HG02943 (cell line): ENCODE measurements around the gene UIMC1.

Source experiments
- ATAC-seq: cut with Tn5 transposase; IDR thresholded peaks from one replicate; pipeline ENCODE4 v1.9.1; 2021; ENCODE audit warnings: mild to moderate bottlenecking, low read depth, moderate library complexity; ENCODE audit not compliant: unreplicated experiment

The UIMC1 gene

DNA sequence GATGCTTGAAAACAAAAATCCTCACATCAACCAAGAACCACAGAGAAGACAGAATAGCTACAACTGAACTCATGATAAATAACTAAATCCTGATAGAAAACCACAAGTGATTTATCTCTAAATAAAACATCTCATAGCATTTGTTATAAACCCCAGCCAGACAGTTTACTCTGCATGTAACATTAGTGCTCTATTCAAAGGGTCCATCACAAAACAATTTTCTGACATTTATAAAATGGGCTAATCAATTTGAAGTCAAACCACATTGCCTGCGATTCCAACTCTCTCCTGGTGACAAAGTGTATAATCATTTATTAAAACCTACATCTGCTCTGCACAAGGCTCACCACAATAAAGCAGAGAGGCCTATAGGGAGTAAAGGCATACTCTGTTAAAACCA, 49.8 kb downstream of the UIMC1 start:
- ATAC-seq, result no peak

DNA sequence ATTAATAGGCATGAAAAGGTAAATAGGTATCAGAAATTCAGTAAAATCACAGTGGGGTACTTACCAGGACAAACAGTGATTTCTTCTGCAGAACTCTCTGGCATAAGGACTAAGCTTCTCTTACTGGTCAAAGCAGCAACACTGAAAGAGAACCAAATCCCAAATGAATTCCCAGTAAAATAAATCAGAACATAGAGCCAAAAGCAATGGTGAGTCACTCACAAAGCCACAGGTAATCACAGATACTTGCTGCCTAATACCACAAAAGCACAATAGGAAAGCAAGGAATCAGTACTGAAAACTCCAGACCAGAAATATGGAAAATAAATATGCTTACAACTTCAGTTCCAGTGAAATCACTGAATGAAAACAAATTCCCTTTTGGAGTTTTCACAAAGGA, 50.7 kb downstream of the UIMC1 start:
- ATAC-seq, result no peak

DNA sequence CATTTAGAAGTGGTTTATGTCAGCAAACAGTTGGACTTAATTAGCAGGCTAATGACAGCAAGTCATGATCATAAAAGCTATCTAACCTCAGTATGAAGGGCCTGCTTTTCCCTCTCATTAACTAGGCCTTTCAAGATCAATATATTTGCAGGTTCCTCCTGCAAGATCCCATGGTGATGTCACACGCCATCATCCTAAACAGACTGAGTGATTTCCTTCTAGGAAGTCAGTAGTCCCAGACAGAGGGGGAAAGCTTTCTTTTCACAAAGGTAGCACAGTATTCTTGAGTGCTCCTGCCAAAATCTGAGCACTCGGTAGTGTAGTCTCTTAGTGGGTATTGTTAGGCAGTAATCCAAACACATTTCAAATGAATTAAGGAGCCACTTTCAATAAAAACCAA, 52.5 kb downstream of the UIMC1 start:
- ATAC-seq, result no peak

DNA sequence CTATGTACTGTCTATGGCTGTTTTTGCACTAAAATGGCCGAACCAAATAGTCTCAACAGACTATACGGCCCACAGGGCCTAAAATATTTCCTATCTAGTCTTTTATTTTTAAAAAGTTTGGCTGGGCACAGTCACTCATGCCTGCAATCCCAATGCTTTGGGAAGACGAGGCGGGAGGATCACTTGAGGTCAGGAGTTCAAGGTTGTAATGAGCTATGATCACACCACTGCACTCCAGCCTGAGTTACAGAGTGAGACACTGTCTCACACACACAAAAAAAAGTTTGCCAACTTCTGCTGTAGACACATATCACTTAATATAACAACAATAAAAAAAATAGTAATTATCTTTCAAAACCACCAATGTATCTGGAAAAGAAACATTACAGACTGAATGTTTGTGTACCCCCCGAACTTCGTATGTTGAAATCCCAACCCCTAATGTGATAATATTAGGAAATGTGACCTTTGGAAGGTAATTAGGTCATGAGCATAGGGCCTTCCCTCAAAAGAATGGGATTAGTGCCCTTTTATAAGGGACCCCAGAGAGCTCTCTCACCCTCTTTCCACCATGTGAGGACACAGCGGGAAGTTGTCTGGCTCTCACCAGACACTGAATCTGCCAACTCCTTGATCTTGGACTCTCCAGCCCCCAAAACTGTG, 53.9 kb downstream of the UIMC1 start:
- ATAC-seq, result no peak

DNA sequence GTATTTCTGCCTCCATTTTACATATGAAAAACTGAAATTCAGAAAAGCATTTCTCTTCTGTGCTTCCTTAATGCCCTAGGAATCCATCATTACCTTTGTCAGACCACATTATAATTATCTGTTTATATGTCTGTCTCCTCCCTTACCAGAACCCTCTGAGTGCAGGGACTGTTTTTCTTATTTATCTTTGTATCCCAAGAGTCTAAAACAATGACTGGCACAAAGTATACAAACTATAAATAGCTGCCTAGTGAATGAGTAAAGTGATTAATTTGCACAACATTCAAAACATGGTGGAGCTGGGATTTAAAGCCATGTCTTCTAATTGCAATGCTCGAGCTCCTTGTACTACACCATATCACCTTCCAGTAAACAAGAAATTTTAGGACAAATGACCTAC, 58.1 kb downstream of the UIMC1 start:
- ATAC-seq, result no peak

DNA sequence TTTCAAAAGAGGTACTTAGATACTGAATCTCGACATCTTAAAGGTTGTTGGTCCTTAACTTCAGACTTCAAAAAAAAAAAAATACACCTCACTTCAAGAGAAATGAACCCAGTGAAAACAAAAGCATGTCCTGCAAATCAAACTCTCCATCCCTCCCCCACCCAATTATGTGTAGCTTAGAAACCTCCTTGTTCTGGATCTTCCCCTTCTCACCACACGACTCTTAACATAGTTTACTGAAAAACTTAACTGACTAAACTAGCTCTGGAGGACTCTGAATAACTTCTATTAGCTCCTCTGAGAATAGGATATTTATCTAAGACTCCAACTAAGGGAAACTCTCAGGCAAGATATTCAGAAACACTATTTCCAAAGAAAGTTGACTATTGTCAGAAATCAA, 58.7 kb downstream of the UIMC1 start:
- no peak for ATAC-seq

DNA sequence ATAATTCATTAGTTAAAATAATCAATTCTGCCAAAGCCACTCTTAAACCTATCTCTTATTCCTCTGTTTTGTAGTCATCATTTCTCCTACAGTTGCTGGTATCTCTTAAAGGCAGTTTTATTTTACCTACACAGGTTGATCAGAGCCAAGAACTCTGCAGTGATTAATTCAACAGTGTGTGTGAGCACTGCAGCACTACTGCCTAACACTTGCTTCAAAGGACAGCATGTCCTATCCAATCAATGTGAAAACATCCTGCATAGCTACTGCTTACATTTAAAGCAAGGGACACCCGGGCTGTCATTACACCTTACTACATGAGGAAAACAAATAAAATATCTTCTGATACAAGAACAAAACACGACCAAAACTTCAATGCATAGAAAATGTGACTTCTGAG, 62.3 kb downstream of the UIMC1 start:
- ATAC-seq, result no peak

DNA sequence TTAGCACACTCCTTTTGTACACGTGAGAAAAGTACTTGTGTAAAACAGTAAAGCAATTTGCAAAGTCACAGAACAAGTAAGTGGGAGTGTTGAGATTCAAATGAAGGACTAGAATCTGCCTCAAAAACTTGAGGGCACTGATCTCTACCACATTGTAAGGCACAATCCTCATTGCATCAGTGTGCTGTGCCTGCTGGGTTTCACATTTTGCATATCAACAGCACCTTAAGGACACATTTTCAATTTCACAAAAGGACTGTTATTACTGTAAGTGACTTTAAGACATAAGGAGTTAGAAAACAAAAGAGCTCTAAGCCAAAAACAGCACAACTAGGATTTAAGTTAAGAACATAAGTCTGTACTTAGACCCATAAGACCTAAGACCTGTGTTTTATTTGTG, 62.8 kb downstream of the UIMC1 start:
- no peak for ATAC-seq

DNA sequence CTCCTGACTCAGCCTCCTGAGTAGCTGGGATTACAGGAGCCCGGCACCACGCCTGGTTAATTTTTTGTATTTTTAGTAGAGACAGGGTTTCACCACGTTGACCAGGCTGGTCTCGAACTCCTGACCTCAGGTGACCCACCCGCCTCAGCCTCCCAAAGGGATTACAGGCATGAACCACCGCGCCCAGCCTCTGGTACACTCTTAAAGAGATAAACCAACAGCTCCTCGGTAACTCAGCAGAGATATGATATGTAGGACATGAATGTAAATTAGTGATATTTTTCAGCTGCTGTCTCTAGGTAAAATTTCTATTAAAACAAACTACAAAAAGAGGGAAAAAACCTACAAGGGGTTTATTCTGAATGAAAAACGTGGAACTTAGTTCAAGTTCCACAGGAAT, 64.6 kb downstream of the UIMC1 start:
- ATAC-seq, result no peak

DNA sequence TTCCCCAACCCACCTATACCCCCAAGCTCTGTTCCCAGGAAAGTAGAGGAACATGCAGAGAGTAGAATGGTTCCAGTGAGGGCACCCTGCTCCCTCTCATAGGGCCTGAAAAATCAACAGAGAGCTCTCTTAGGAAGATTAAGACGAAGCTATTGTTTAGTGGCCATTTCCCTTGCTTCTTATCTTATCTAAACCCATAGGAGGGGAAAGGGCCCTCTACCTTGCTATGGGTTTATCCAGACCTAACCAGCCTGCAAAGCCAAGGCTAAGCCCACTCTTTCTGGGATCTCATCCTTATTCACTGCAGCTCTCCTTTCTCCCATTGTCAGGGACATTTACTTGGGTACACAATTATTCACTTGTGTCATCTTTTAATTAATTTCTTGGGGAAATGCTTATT, 68.1 kb downstream of the UIMC1 start:
- ATAC-seq, result no peak

DNA sequence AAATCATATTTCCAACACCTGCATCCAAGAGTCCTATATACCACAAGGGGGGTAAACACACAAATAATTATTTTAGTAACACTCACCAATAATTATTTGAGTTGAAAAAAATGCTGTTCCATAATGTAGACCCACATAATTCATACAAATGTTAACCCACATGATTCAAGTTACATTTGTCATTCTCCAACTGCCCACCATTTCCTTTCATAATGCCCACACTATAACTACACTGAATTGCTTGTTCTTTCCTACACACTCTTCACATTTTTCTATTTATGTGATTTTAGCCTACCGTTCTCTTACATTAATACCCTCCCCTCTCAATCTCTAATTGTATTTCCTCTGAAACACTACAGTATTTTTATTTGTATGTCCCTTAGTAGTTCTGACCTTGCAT, 71.6 kb downstream of the UIMC1 start:
- ATAC-seq, result no peak

DNA sequence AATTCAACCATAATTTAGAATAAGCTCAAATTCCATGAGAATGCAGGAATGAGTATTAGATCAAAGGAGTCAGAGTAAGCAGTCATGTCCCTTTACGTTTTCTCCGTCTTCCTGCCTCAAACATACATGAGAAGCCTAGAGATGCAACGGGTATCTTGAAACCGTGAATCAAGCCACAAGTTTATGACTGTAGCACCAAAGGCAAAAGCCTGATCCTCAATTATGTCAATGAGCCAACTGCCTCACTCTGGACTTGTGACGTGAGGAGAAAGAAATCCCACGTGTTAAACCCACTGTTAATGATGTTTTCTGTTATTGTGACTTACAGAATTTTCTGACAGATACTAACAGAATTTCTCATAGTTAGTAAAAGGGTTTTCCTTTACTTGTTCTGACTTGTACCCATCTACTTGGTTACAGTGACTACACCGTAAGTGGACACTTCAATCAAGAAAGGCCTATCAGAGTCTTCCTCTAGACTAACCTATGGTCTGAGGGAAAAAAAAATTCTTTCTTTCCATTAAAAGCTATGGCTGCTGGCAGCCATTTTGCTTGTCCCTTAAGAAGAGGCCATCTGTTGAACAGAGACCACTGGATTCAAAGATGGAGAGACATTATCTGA, 72.2 kb downstream of the UIMC1 start:
- ATAC-seq, result no peak

DNA sequence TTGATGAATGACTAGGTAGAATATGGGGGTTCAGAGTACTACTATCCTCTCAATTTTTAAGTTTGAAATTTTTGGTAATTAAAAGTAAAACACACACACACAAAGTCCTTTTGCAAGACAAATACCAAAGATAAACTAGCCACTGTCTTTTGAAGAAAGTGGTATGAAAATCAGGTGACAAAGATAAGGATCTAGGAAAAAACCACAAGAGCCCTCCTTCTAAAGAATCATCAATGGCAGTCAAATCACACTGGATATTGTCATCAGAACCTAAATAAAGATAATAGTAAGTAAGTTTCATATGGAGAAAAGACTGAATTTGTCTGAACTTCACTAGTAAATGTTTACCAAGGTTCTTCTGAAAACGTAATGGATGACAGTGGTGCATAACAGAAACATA, 76.9 kb downstream of the UIMC1 start:
- ATAC-seq, result no peak

DNA sequence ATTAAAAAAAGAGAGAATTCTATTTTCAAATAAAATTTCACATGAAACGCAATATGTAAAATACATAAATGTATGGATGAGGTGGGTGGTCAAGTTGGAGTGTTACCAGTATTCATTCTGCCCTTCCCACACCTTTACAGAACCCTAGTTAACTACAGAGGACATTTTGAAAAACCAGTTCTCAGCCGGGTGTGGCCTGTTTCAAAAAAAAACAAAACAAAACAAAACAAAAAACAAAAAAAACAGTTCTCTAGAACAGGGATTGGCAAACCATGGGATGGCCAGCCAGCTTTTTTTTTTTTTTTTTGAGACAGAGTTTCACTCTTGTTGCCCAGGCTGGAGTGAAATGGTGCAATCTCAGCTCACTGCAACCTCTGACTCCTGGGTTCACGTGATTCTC, 79.0 kb downstream of the UIMC1 start:
- ATAC-seq, result no peak

DNA sequence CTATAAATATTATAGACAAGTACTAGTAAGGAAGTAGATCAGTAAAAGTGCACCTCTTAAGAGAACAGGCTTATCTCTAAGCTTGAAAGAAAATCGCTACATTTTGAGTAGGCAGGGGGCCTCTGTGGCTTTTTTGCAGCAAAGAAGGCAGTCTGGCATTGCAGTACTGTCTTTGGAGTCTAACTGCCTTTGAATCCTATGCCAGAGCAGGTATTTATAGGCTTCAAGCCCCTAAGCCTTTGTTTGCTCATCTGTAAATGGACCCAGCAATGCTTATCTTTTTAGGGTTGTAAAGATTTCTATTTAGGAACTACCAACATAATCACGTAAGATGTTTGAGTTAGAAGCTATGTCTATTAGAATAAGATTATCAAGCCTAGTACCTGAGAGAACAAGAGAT, 83.8 kb downstream of the UIMC1 start:
- ATAC-seq, result no peak

DNA sequence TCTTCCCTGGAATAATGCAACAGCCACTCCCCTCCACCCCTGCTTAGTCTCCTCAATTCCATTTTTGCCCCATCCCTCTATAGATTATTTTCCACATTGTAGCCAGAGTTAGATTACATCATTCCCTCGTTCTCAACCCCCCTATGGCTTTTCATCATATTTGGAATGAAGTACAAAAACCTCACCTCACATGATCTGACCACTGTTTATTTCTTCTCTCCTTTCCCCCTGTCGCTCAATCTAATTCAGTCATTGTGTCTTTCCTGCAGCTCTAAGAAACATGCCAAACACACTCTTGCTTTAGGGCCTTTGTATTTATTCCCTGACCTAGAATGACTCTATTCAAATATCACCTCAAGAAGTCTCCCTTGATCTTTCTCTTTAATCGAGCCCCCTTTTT, 84.9 kb downstream of the UIMC1 start:
- no peak for ATAC-seq

DNA sequence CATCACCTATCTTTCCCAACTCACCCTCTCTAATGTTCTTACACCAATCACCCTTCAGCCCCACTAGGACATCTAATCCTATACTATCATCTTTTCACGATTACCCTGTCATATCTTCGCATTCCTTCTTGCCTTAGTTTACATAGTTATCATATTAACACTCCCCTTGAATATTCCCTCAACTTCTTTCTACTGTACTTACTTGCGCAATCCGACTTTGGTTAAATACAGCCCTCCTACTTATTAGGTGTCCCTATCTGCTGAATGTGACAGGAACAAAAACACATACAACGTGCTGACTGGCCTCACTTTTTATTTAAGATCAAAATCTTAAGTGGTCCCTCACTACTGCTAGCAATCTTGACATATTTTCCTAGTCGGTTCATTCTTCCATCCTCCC, 88.0 kb downstream of the UIMC1 start:
- ATAC-seq, result no peak

DNA sequence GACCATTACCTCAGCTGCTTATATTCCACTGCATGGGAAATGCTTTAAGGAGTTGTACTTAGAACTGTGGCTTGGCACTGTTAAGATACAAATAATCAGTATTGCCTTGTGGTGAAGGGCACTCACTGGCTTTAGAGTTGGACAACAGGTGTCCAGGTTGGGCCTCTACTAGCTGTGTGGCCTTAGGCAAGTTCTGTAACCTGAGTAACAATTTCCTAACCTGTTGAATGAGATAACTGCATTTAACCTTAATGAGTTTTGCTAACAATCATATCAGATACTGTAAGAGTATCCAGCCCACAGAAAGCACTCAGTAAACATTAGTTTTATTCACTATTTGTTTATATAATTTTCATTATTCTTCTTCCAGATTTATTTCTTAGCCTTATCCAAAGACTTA, 90.2 kb downstream of the UIMC1 start:
- ATAC-seq, result no peak

DNA sequence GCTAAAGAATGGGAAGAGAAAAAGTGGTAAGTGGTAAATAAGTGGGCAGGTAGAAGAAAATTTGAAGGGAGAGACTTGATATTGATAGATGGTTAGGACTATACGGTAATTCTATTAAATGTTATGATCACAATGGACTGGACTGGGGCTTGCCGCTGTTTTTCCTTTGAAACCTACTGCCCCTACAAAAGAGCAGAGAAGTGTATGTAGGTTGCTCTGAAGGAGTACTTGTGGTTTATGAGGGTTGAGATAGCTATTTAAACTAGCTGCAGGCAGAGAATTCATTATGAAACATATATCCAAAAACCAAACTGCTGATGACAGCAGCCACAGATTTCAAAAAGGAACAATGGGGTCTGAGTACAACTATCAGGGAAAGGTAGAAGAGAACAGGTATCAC, 90.7 kb downstream of the UIMC1 start:
- ATAC-seq, result no peak

DNA sequence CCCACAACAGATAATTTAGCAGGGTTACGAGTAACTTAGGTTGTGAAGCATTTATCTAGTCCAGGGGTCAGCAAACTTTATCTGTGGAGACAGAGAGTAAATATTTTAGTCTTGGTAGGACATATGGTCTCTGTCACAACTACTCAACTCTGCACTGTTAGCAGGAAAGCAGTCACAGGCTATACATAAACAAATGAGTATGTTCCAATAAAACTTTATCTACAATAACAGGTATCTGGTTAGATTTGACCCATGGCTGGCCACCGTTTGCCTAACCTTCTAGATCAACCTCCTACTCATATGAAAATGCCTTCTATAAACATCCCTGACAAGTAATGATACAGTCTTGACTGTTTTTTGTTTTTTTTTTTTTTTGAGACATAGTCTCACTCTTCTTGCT, 94.5 kb downstream of the UIMC1 start:
- ATAC-seq, result no peak

DNA sequence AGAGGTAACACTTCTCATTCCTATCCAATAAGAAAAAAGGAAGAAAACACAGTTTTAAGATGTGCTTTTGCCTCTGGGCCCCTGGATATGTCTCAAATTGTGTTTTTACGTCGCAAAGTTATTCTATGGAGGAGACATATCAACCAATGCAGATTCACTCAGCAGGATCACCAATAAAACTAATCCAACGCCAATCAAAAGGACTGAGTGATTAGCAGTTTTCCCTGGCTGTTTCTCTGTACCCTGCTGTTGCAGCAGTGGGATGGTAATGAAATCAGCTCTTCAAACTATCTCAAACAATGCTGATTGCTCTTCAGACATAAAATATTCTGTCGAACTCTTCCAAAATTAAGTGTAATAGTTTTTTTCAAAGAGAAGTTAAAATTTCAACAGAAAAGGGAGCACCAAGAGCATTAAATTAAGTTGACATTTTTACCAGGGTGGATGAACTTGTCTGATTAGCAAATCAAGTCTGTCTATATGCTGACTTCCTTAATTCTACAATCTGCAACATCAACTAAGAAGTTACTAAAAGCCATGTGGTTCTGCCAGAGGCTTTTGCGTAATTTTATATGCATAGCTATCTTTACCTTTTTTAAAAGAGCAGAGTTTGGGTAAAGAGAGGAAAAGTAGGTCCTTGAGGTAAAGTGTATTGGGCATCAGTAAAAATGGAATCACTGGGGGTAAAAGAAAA, 97.8 kb downstream of the UIMC1 start:
- ATAC-seq, result no peak

DNA sequence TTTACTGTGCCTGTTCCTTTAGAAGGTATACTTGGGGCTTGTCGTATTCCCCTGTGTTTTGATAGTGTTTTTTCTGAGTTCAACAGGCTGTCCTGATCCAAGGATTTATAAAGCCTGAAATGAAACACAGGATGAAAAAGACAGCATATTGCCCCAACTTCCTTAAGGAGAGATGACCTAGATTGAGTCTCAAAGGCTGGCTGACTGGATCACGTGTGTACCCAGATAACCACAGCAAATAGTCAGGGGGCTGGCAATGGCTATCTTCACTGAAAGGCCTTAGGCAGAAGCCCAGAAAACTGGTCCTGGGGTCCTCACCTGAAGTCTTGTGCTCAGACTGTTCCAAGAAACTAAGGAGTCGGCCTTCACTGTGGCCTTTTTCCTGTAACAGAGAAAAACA, 99.8 kb downstream of the UIMC1 start:
- ATAC-seq, result no peak
